H1 (cell line): ENCODE results near the gene F2RL2. TPM values are rescaled to one million over a fixed set of nuclear protein-coding genes. Genes with fewer than 3 reads are reported as not detected.

Experiments
- ASH2L ChIP-seq: fragments of 200-600, 300-600 bp; sonication (generic); IDR thresholded peaks from one replicate; pipeline ENCODE4 v1.7.1; 2017; ENCODE audit warnings: low read length
- CHD2 ChIP-seq: IDR thresholded peaks from 2 replicates; pipeline ENCODE4 v1.6.1; 2012; ENCODE audit warnings: low read length, improper control_type of control experiment
- JUN ChIP-seq: IDR thresholded peaks from 2 replicates; pipeline ENCODE4 v1.6.1; 2011; ENCODE audit warnings: low read depth, mild to moderate bottlenecking, improper control_type of control experiment, low read length
- POLR2A ChIP-seq, 2 experiments: IDR thresholded peaks; 1 replicate in 1 of 2; 2 replicates in 1 of 2; pipeline ENCODE4 v1.6.1; 2011; ENCODE audit warnings: low read depth in 2 of 2, low read length in 2 of 2, mild to moderate bottlenecking in 2 of 2; ENCODE audit errors: control extremely low read depth in 1 of 2
- POU5F1 ChIP-seq: IDR thresholded peaks from 2 replicates; pipeline ENCODE4 v1.6.1; 2011; ENCODE audit warnings: low read depth, mild to moderate bottlenecking, low read length, moderate library complexity
- RXRA ChIP-seq: IDR thresholded peaks from 2 replicates; pipeline ENCODE4 v1.6.1; 2011; ENCODE audit warnings: low read depth, mild to moderate bottlenecking, low read length, moderate library complexity; ENCODE audit not compliant: insufficient read depth
- SIX5 ChIP-seq: IDR thresholded peaks from 2 replicates; pipeline ENCODE4 v1.6.1; 2011; ENCODE audit warnings: mild to moderate bottlenecking, low read depth, low read length
- polyA plus RNA-seq, 7 experiments: library from polyadenylated mRNA; depleted of rRNA in 3 of 7; stranded (reverse) in 5 of 7; unstranded in 2 of 7; fragments of >200 nt in 5 of 7; fragments of 200-250 nt in 2 of 7; gene quantifications; 1 replicate in 5 of 7; 2 replicates in 1 of 7; 4 replicates in 1 of 7; pipeline versions ENCODE4 v1.2.1 to v1.2.3, GENCODE V29; 2011 to 2013; ENCODE audit warnings: missing spikeins in 2 of 7, mixed read lengths in 2 of 7
- total RNA-seq: library from RNA; stranded (reverse); fragmentation: NEBNext Ultra II Directional; extraction: Animal tissue kit (Norgen Biotek cat#: 25700); gene quantifications from 2 replicates; pipeline ENCODE4 v1.2.1, GENCODE V29; 2021

F2RL2 gene
- total and polyA plus RNA-seq, 2 of the 8 experiments (the other 6 are each of a cell fraction or from before 2014, with no cell fraction given): 0.03 to 0.07 TPM

DNA sequence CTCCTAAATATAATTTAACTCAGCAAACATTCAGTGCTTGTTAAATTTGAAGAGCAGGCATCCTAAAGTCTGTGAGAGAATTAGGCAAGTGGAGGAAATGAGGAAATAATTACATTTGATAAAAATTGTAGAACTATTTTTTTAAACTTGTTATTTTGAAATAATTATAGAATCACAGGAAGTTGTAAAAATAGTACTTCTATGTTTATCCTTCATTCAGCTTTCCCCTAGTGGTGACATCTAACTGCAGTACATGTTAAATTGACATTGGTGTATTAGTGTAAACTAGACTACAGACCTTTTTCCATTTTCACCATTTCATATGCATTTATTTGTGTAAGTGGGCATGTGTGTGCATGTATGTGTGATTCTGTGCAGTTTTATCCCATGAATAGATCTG lies 51.6 kb downstream of the F2RL2 start (continued):
- TF ChIP-seq SIX5 (no peak), CHD2 (no peak), JUN (no peak), ASH2L (no peak), RXRA (no peak), POLR2A (IDR thresholded peaks at IDR 0.05; ENCODE audit: control extremely low read depth in 1 of 2, low read depth in 2 of 2, low read length in 2 of 2) (no peak), POU5F1 (no peak)
